Stimulated activated naive CD4-positive, alpha-beta T cell treated with Interleukin-2 at 50 U/mL for 16 hours (primary cell): ENCODE measurements around the gene C1orf174.
"Not testable (repeated sequence)": the region's sequence is repeated elsewhere in the genome, so short reads cannot be mapped to it uniquely, and the experiment has no call there.

ENCODE experiments used
- DNase-seq: peaks from one replicate; lab custom pipeline; 2025; lab: John Stamatoyannopoulos, UW

C1orf174 gene

GRCh38 chr1:3925762-3926161, 25.7 kb upstream of the C1orf174 start:
- DNase-seq, result no peak

- no peak for DNase-seq
These were observed 25.2 kb upstream of the C1orf174 start for GRCh38 chr1:3925256-3925655.

- no peak for DNase-seq
These were observed 24.8 kb upstream of the C1orf174 start for GRCh38 chr1:3924825-3925220.

GRCh38 chr1:3924186-3924824, 24.2 kb upstream of the C1orf174 start:
- DNase-seq, result no peak

- DNase-seq, result no peak
These were observed 23.5 kb upstream of the C1orf174 start for GRCh38 chr1:3923378-3924185.

- DNase-seq, result no peak
These were observed 22.8 kb upstream of the C1orf174 start for GRCh38 chr1:3922851-3923250.

GRCh38 chr1:3922201-3922725, 22.2 kb upstream of the C1orf174 start:
- DNase-seq, result no peak

GRCh38 chr1:3921765-3922164, 21.7 kb upstream of the C1orf174 start:
- DNase-seq, result no peak

GRCh38 chr1:3919706-3920105, 19.6 kb upstream of the C1orf174 start:
- DNase-seq, result no peak

- no peak for DNase-seq
These were observed 19.0 kb upstream of the C1orf174 start for GRCh38 chr1:3918966-3919611.

GRCh38 chr1:3918359-3918758, 18.3 kb upstream of the C1orf174 start:
- DNase-seq, result not testable (repeated sequence)

- DNase-seq, result no peak
These were observed 17.7 kb upstream of the C1orf174 start for GRCh38 chr1:3917761-3918160.

- no peak for DNase-seq
These were observed 15.6 kb upstream of the C1orf174 start for GRCh38 chr1:3915551-3916121.

GRCh38 chr1:3914911-3915310, 14.8 kb upstream of the C1orf174 start:
- no peak for DNase-seq

- DNase-seq, result no peak
These were observed 14.3 kb upstream of the C1orf174 start for GRCh38 chr1:3914331-3914851.

GRCh38 chr1:3912809-3913685, 13.0 kb upstream of the C1orf174 start:
- no peak for DNase-seq

- DNase-seq, result no peak
These were observed 12.1 kb upstream of the C1orf174 start for GRCh38 chr1:3911981-3912808.

- DNase-seq, result peak; percentile 73
These were observed 11.1 kb upstream of the C1orf174 start for GRCh38 chr1:3910857-3911845.
